Kidney epithelial cell (primary cell): ENCODE results near the gene CYP4B1. TPM values are rescaled to one million over a fixed set of nuclear protein-coding genes. Genes with fewer than 3 reads are reported as not detected.
"Not testable (repeated sequence)": the region's sequence is repeated elsewhere in the genome, so short reads cannot be mapped to it uniquely, and the experiment has no call there.

Experiments
- DNase-seq: peaks from one replicate; pipeline ENCODE4 v3.0.0-alpha.2; 2010; ENCODE audit warnings: low read depth
- H3K27me3 ChIP-seq: 2 replicates; pipeline ENCODE4 v1.6.0; 2011; ENCODE audit warnings: low read length; ENCODE audit not compliant: control insufficient read depth, insufficient read depth
- H3K36me3 ChIP-seq: 2 replicates; pipeline ENCODE4 v1.5.1; 2011; ENCODE audit warnings: low read length; ENCODE audit not compliant: control insufficient read depth, insufficient read depth
- H3K4me3 ChIP-seq: 2 replicates; pipeline ENCODE4 v1.5.1; 2011; ENCODE audit warnings: low read depth, mild to moderate bottlenecking, control low read depth, low read length
- total RNA-seq: library from RNA; depleted of rRNA; stranded (reverse); fragments of >200 nt; gene quantifications from 2 replicates; pipeline ENCODE4 v1.2.3, GENCODE V29; 2015
- TF ChIP-seq, protein P1 (sequence below): IDR thresholded peaks from 2 replicates; pipeline ENCODE4 v1.5.1; 2011; ENCODE audit warnings: mild to moderate bottlenecking, moderate library complexity, low read length, control low read depth, inconsistent platforms; ENCODE audit not compliant: insufficient read depth, poor library complexity, severe bottlenecking

The CYP4B1 gene
- total RNA-seq, 1 donor from 2014 or later: not detected

- no peaks in the 10 kb centered on the region for H3K36me3 ChIP-seq
- DNase-seq: no peak
- TF ChIP-seq, protein P1, sequence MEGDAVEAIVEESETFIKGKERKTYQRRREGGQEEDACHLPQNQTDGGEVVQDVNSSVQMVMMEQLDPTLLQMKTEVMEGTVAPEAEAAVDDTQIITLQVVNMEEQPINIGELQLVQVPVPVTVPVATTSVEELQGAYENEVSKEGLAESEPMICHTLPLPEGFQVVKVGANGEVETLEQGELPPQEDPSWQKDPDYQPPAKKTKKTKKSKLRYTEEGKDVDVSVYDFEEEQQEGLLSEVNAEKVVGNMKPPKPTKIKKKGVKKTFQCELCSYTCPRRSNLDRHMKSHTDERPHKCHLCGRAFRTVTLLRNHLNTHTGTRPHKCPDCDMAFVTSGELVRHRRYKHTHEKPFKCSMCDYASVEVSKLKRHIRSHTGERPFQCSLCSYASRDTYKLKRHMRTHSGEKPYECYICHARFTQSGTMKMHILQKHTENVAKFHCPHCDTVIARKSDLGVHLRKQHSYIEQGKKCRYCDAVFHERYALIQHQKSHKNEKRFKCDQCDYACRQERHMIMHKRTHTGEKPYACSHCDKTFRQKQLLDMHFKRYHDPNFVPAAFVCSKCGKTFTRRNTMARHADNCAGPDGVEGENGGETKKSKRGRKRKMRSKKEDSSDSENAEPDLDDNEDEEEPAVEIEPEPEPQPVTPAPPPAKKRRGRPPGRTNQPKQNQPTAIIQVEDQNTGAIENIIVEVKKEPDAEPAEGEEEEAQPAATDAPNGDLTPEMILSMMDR: no peak
These were observed 31.9 kb downstream of the CYP4B1 start for GRCh38 chr1:46830665-46831322.

DNA sequence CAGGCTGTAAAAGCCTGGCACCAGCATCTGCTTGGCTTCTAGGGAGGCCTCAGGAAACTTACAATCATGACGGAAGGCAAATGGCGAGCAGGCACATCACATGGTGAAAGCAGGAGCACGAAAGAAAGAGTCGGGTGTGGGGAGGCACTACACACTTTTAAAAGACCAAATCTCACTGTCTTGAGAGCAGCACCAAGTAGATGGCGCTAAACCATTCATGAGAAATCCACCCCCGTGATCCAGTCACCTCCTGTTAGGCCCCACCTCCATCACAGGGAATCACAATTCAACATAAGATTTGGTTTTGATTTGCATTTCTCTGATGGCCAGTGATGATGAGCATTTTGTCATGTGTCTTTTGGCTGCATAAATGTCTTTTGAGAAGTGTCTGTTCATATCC is 36.6 kb downstream of the CYP4B1 start:
- not testable (repeated sequence) for H3K36me3 ChIP-seq, DNase-seq, H3K27me3 ChIP-seq, H3K4me3 ChIP-seq

More at GRCh38 chr1:46830665-46831322, 31.9 kb downstream of the CYP4B1 start:
- Histone ChIP-seq H3K4me3 (no peak overlapping the region), H3K27me3 (no peaks in the 10 kb centered on the region)

GRCh38 chr1:46846386-46846785 is 47.5 kb downstream of the CYP4B1 start:
- H3K36me3 ChIP-seq, H3K4me3 ChIP-seq, DNase-seq, H3K27me3 ChIP-seq: not testable (repeated sequence)

DNA sequence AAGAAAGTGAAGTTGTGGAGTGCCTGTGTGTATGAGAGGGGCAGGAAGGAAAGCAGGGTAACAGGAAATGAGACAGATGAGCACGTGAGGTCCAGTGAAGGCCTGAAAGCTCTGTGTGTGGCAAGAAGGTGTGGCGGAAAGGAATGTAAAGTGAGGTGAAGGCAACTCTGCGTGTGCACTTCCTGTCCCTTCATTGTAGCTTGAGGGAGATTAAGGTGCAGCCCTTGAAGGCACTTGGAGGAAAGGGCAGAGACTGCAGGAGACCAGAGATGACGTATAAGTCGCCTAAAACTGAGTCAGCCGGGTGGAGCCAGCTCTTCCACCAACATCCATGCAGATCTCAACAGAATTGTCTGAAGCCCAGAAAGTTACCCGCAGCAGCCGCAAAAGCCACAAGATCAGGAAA is 58.8 kb downstream of the CYP4B1 start:
- not testable (repeated sequence) for H3K27me3 ChIP-seq, H3K36me3 ChIP-seq, H3K4me3 ChIP-seq, DNase-seq

DNA sequence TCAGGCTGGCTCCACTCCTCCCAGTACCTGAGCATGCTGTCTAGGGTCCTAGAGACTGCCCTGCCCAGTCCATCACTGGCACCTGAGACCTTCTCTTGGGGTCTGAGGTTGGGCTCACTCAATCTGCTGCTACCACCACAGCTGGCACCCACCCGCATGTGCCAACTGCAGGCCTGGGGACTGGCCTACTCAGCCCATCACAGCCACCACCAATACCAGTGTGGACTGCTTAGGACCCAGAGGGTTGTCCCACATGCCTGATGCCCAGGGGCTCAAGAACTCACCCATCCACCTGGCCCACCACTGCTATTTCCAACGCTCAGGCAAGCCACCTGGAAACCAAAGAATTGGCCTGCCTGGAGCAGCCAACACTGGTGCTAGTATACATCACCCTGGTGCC is 63.5 kb downstream of the CYP4B1 start:
- H3K27me3 ChIP-seq: no peaks in the 10 kb centered on the region
- no peak overlapping the region for H3K4me3 ChIP-seq
- no peak for DNase-seq
- no peaks in the 10 kb centered on the region for H3K36me3 ChIP-seq
- TF ChIP-seq, protein P1: no peak

Other genes starting within 250 kb of the CYP4B1 start
- not detected in 2 replicates for gene KNCN, start 247.4 kb upstream of the CYP4B1 start, total RNA-seq
- 22.6 and 25.3 TPM in 2 replicates for gene MKNK1, start 194.8 kb upstream of the CYP4B1 start, total RNA-seq
- 3.1 and 9.0 TPM in 2 replicates for gene MOB3C, start 182.2 kb upstream of the CYP4B1 start, total RNA-seq
- 28.8 and 31.3 TPM in 2 replicates for gene ATPAF1, start 130.7 kb upstream of the CYP4B1 start, total RNA-seq
- not detected in 2 replicates for gene TEX38, start 127.2 kb upstream of the CYP4B1 start, total RNA-seq
- 57.3 and 64.4 TPM in 2 replicates for gene EFCAB14, start 79.9 kb upstream of the CYP4B1 start, total RNA-seq
- not detected in 2 replicates for gene CYP4A11, start 142.4 kb downstream of the CYP4B1 start, total RNA-seq
- 0.34 TPM in 1 of 2 replicates, not detected in the other for gene CYP4X1, start 224.6 kb downstream of the CYP4B1 start, total RNA-seq